Astrocyte of the cerebellum (primary cell): Measurements from ENCODE around the gene COL2A1.

Experiments used
- DNase-seq: peaks from one replicate; pipeline ENCODE4 v3.0.0-alpha.2; 2011; ENCODE audit warnings: low read depth
- H3K4me3 ChIP-seq: 2 replicates; pipeline ENCODE4 v1.5.1; 2011; ENCODE audit warnings: mild to moderate bottlenecking, low read depth, low read length, moderate library complexity
- CTCF ChIP-seq: IDR thresholded peaks from 2 replicates; pipeline ENCODE4 v1.5.1; 2012; ENCODE audit warnings: low read length, low read depth, moderate library complexity, mild to moderate bottlenecking; ENCODE audit errors: missing control alignments
- in situ Hi-C: cut with HindIII; loops from 2 replicates; pipeline ENCODE4 v1.10.0; 2017; ENCODE audit warnings: low sequenced_read_pairs

The COL2A1 gene

DNA sequence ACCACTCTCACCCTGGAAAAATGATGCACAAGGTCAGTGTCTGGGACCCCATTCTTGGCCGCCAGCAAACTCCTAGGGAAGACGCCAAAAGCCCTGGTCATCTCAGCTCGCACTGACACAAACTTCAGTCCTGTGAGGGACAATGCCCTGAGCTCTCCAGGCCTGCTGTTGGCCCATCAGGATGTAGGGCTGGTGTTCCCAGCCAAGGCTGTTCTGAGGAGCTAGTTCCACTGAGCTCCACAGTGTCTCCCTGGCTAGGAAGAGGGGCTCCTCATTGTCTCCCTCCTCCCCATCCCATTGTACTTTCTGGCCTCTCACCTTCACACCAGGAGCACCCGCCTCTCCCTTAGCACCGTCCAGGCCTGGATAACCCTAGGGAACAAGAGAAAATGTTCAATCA is 10.8 kb downstream of the COL2A1 start:
- no peak overlapping the region for H3K4me3 ChIP-seq
- no peak for DNase-seq
- in situ Hi-C loops, result no loop called here
- no peak for TF ChIP-seq CTCF

- in situ Hi-C loops, result no loop called here
- no peak overlapping the region for H3K4me3 ChIP-seq
- no peak for TF ChIP-seq CTCF
- no peak for DNase-seq
Measured at GRCh38 chr12:47992776-47993175, 11.5 kb downstream of the COL2A1 start.

DNA sequence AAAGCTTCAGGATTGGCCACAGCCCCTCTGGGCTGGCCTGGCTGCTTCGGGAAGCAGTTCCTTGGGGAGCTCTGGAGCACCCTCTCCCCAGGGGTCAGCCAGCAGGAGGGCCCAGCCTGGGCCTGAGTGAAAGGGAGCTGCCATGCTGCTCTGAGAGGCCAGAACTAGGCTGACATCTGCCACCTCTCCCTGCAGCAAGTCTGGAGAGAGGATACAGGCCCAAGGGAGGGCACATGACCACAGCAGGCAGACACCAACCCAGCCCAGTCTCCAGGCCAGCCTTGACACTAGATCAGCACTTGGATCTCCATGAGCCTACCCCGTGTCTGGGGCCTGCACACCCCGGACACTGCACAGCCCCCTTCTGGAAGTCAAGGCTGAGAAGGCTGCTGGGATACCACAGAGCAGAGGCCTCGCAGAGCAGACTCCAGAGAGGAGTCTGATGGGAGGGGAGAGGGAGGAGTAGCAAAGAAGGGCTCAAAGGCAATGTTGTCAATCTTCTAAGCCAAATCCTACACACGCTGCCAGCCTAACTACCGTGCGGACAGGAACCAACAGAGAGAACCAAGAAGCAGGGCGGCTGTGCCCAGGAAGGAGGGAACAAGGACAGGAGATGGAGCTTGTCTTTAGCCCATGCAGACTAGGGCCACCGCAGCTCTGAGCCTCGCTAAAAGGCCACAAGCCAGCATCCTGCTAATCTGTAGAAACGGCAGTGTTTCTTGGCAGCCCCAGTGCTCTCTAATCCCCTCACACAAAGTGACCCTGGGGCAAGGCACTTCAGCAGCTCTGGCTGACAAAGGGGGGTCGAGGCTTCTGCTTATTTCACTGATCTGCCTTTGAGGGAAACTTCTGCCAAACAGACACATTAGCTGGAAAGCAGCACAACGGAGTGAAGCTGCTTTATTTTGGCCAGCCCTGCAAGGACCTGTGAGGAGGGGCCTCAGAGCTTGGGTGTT is 12.9 kb downstream of the COL2A1 start:
- TF ChIP-seq CTCF, result no peak
- in situ Hi-C loops, result no loop called here
- DNase-seq, result no peak
- no peak overlapping the region for H3K4me3 ChIP-seq

DNA sequence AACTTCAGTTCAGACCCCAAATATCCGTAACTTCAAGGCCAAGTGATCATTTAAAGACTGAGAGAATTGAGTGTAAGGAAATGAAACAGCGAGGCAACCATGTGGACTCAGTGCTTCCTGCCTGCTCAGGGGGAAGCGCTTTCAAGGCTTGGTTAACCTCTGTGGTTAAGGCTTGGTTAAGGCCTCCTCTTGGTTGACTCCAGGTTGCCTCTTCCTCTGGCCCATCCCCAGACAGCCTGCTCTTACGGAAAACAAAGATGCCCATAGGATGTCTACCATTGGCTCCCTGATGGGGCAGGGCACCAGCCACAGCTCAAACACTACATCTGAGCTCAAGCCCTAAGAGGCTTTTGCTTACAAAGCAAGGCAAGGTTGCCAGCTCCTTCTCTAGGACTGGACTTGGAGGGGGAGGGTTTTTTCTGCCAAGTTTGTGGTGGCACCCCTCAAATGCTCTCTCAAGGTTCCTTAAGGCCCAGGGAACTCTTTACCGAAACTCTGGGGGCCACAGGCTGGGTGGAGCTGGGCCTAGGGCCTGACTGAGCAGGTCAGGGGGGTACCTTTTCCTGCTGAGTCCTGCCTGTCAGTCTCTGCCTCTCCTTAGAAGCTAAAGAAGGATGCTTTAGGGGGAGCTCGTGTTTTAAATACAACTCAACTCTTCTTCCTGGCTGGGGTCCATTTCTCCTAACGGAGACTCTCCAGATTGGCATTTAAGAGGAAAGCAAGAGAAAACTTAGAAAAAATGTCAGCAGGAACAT is 13.7 kb downstream of the COL2A1 start:
- no peak for DNase-seq
- H3K4me3 ChIP-seq, result no peak overlapping the region
- in situ Hi-C loops, result no loop called here
- no peak for TF ChIP-seq CTCF

GRCh38 chr12:47989666-47990065 is 14.6 kb downstream of the COL2A1 start:
- no peak for TF ChIP-seq CTCF
- in situ Hi-C loops, result no loop called here

GRCh38 chr12:47989023-47989417 is 15.3 kb downstream of the COL2A1 start:
- no peak for TF ChIP-seq CTCF
- in situ Hi-C loops, result no loop called here
- no peak for DNase-seq
- H3K4me3 ChIP-seq, result no peak overlapping the region

More at GRCh38 chr12:47989666-47990065, 14.6 kb downstream of the COL2A1 start:
- no peak overlapping the region for H3K4me3 ChIP-seq
- DNase-seq, result no peak
